ENCODE data around the gene P2RX7.
"Not testable (repeated sequence)": the region's sequence is repeated elsewhere in the genome, so short reads cannot be mapped to it uniquely, and the experiment has no call there.

P2RX7 gene

DNA sequence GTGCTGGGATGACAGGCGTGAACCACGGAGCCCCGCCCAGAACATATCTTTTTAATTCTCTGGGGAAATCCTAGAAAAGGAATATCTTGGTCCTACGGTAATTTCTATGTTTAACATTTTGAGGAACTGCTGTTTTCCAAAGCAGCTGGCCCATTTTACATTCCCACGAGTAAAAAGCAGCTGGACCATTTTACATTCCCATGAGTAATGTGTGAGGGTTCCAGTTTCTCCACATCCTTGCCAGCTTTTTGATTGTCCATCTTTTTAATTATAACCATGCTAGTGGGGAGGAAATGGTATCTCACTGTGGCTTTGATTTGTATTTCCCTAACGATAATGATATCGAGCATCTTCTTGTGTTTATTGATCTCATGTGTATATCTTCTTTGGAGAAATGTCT, 72.8 kb downstream of the P2RX7 start:
- DNase-seq (ENCODE audit: low read depth, low spot score) = no peak

DNA sequence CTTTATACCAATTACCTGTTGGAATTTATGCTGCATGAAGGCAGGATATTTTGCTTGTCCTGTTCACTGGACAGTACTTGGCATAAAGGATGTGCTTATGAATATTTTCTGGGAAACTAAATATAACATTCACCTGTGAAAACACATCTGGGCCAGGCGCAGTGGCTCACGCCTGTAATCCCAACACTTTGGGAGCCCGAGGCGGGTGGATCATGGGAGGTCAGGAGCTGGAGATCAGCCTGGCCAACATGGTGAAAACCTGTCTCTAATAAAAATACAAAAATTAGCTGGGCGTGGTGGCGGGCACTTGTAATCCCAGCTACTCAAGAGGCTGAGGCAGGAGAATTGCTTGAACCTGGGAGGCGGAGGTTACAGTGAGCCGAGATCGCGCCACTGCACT, 75.9 kb downstream of the P2RX7 start:
- not testable (repeated sequence) for DNase-seq (ENCODE audit: low read depth, low spot score)

DNA sequence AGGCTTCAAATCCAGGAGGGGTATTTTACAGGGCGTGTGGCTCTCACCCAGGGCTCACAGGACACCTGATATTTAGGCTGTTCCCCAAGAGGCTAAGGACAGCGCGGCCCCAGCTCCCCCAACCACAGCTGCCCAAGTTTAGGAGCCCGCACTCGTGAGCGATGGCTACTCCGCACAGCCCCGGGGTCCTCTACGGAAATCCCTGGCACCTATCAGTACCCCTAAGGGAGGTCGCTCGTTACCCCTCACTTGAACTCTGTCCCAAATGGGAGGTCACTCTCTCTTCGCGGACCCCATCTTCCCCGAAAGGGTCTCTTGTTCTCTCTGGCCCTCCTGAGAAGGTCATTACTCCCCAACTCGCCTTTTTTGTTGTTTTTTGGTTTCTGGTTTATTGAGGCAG, 76.5 kb downstream of the P2RX7 start:
- DNase-seq (ENCODE audit: low read depth, low spot score) = no peak

DNA sequence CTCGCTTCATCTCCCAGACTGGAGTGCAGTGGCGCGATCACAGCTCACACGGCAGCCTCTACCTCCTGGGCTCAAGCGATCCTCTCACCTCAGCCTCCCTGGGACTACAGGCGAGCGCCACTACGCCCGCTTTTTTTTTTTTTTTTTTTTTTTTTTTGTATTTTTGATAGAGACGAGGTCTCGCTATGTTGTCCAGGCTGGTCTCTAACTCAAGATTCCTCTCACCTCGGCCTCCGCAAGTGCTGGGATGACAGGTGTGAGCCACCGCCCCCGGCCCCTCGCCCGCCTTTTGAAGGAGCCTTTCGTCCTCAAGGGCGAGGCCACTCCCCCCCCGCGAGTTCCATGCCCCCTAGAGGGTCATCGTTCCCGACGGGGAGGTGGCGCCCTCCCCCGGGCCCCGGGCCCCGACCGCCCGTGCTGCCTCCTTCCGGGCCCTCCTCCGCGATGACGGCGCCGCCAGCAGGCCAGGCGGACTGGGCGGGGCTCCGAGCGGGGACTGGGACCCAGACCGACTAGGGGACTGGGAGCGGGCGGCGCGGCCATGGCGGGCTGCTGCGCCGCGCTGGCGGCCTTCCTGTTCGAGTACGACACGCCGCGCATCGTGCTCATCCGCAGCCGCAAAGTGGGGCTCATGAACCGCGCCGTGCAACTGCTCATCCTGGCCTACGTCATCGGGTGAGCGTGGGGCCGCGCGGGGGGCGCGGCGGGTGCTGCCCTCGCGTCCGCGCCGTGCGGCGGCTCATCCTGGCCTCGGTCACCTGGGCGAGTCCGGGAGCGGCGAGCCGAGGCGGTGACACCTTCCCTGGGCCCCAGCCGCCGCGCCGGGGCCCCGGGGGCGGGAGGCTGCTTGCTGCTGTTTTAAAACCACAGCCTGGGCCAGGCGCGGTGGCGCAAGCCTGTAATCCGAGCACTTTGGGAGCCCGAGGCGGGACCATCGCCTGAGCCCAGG, 77.2 kb downstream of the P2RX7 start, which contains the start of gene P2RX4:
P2RX4 (plus strand) TSS at position 506 of the 949 bp plus-strand sequence; CDS start at position 542, 36 bp downstream.
- peak; percentile 84 for DNase-seq (ENCODE audit: low read depth, low spot score)

DNA sequence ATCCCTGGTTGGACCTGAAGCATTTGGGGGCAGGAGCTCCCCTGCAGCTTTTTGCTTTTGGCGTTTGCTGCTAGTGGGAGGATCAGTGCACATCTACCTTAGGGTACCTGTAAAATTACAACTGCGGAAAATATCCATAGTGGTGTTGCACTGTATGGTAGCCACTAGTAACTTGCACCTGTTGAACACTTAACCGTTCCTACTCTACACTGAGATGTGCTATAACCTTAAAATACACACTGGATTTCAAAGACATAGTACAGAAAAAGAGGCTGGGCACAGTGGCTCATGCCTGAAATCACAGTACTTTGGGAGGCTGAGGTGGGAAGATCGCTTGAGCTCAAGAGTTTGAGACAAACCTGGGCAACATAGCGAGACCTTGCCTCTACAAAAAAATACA, 80.2 kb downstream of the P2RX7 start:
- DNase-seq (ENCODE audit: low read depth, low spot score) = no peak

DNA sequence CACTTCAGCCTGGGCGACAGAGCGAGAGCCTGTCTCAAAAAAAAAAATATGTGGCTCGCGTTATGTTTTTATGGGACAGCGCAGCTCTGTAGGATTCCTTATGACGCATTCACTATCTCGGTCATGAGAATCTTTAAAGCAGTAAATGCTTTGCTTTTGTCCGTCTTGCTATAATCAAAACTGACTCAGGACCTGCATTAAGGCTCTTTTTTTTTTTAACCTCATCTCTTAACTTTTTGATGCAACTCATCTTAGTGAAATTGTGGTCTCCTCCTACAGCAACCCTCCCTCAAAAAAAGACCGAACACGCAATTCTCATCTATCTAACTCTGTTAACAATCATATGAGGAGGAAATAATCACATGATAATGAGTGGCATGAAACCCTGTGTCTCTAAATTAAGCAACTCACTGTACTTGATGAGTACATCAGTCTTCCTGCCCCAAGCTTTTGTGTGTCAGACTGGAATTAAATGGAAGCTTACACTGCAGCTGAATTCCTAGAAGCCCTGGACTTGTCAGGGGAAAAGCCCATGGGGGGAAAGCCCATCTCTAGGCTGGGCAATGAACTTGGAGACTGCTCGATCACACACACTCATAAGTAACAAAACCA, 81.6 kb downstream of the P2RX7 start:
- peak; percentile 21 for DNase-seq (ENCODE audit: low read depth, low spot score)

DNA sequence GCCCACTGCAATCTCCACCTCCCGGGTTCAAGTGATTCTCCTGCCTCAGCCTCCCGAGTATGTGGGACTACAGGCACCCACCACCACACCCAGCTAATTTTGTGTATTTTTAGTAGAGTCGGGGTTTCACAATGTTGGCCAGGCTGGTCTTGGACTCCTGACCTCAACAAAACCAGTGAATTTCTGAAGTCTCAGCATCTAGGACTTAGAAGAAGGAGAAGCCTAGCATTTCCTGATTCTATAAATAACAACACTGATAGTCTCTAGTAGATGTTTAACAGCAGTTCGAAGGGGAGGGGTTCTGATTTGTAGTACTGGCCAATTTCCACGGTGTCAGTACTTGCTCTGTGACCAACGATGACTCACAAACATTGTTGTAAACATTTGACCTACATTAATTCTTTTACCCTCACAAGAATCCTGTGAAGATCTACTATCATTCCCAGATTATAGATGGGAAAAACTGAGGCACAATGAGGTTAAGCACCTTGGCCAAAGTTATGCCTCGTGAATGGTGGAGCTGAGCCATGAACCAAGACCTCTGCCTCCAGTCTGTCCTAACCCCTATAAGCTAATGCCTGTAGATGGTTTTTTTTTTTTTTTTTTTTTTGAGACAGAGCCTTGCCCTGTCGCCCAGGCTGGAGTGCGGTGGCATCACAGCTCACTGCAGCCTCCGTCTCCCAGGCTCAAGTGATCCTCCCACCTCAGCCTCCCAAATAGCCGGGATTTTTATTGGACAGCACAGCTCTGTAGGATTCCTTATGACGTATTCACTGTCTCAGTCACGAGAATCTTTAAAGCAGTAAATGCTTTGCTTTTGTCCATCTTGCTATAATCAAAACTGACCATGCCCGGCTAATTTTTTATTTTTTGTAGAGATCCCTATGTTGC, 82.4 kb downstream of the P2RX7 start:
- peak; percentile 74 for DNase-seq (ENCODE audit: low read depth, low spot score)

DNA sequence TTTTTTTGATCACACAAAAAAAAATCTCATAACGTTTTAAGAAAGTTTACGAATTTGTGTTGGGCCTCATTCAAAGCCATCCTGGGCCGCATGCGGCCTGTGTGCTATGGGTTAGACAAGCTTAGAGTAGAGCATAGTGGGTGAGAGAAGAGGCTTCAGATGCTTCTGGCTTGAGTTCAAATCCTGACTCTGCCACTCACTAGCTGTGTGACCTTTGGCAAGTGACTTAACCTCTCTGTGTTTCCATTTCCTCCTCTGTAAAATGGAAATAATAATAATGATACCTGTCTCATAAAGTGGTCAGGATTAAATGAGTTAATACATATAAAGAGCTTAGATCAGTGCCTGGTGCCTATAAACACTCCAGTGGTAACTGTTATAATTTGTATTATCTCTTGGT, 83.4 kb downstream of the P2RX7 start:
- no peak for DNase-seq (ENCODE audit: low read depth, low spot score)

DNA sequence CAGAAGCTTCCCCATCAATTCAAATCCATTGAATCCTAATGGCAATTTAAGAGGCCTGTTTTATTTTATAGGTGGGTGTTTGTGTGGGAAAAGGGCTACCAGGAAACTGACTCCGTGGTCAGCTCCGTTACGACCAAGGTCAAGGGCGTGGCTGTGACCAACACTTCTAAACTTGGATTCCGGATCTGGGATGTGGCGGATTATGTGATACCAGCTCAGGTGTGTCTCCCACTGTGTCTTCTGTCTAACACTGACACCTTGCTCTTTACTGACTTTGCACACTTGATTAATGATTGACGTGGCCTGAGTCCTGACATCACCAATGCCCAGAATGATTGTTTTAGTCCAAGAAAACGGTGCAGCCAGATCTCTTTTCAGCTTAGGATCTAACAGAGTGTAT, 84.4 kb downstream of the P2RX7 start:
- no peak for DNase-seq (ENCODE audit: low read depth, low spot score)

DNA sequence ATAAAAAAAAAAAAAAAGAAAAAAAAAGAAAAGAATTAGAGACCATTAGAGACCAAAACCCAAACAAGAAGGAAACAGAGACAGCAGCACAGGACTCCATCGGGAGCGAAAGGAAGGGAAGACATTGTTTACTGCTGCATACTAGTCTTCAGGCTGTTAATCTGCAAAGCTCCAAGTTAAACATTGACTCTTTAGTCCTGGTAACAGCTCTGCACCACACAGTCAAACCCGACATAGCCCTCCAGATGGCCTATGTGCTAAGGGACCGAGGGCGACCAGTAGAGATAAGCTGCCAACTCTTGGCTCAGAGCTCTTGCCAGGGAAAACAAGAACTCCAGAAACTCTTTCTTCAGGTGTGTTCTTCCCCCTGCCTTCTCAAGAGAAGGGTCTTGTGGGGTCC, 85.1 kb downstream of the P2RX7 start:
- no peak for DNase-seq (ENCODE audit: low read depth, low spot score)

DNA sequence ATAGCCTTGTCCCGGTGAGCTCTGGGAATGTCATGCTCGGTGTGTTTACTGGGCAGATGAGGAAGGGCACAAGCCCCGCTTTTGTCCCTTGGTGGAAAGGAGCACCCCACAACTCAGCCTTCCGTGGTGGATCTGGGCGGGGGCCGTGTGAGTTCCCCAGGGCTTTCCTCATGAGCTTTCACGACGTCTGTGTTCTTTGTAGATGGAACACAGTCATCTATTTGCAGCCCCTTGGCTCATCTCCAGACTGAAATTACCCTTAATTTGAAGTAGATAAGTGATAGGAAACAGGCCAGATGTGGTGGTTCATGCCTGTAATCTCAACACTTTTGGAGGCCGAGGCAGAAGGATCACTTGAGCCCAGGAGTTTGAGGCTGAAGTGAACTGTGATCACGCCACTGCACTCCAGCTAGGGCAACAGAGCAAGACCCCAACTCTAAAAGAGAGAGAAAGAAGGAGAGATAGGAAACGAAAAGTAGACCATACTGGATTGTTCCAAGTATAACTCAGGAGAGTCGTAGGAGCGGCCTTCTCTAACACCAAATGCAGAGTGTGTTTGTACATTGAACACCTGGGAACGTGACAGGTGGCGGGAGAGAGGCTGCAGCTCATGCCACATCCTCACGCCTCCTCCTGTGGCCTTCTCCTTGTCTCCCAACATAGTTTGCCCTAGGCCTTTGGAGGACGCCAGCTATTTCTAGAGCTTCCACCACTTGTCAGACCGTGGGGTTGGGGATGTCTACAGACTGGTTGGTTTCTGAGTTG, 86.1 kb downstream of the P2RX7 start:
- no peak for DNase-seq (ENCODE audit: low read depth, low spot score)

DNA sequence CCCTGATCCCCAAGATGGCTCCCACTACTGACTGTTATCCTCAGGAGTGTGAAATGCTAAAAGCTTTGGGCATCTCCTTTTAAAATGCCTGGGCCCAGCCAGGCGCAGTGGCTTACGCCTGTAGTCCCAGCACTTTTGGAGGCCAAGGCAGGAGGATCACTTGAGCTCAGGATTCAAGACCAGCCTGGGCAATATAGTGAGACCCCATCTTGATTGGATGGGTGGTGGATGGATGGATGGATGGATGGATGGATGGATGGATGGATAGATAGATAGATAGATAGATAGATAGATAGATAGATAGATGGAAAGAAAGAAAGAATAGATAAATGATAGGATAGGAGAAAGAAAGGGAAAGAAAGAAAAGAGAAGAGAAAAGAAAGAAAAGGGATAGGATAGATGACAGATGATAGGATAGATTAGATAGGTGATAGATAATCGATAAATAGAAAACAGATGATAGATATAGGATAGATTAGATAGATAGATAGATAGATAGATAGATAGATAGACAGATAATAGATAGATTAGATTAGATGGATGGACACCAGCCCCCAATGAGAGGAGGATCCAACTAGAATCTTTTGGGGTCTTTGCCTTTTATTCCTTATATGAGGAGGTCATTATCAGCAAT, 86.8 kb downstream of the P2RX7 start:
- no peak for DNase-seq (ENCODE audit: low read depth, low spot score)

DNA sequence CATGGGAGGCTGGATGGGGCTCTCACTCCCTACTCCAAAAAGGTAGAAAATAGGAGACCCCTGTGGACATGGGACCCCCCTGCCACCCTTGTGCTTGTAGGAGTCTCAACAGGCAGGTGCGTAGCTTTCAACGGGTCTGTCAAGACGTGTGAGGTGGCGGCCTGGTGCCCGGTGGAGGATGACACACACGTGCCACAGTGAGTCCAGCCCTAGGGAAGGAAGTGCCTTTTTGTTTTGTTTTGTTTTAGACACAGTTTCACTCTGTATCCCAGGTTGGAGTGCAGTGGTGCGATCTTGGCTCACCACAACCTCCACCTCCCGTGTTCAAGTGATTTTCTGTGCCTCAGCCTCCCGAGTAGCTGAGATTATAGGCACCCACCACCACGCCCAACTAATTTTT, 90.2 kb downstream of the P2RX7 start:
- no peak for DNase-seq (ENCODE audit: low read depth, low spot score)

DNA sequence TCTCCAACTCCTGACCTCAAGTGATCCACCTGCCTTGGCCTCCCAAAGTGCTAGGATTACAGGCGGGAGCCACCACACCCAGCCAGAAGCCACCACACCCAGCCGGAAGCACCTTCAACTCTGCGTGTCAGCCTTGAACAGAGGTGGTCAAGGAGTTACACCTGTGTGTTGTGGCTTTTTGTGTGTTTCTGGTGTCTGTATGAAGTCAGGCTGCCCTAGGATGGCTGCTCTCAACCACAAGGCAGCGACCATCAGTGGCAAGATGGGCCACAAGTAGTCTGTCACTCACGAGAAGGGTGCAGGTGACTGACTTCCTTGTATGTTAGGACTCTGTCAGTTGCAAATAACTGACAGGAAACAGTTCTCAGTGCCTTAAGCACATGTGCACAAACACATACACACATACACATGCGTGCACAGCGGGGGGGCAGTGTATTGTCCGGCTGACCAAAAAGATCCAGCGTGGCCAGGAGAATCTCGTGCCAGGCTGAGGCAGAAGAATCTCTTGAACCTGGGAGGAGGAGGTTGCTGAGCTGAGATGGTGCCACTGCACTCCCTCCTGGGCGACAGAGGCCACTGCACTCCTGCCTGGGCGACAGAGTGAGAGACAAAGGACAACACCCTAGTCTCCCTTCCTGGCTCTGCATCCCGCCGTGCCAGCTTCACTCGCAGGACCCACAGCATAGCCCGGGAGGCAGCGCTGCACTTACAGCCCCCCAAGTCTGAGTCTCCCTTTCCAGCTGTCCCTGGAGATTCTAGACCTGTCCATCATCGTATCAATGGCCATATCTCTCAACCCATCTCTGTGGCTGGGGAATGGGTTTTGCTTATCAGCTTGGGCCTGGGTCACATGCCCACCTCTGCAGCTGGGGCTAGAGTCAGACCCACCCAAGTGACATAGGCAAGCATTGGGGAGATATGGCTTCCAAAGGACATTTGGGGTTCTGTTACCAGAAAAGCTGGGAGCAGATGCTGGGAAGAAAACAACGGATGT, 90.9 kb downstream of the P2RX7 start:
- DNase-seq (ENCODE audit: low read depth, low spot score) = no peak

DNA sequence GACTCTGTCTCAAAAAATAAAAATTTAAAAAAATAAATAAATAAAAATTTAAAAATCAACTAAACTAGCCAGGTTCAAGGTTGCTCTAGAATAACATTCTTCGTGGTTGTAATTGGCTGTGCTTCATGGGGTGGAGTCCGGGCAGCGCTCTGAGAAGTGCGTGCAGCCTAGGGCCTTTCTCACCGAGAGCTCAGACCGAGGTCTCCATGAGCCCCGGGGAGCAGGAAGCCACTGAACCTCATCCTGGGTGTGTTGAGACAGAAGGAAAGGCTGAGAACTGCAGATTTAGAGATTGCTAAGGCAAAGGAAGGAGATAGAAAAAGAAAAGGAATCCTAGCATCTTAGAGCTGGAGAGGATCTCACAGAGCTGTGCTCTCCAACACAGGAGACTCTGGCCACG, 91.9 kb downstream of the P2RX7 start:
- DNase-seq (ENCODE audit: low read depth, low spot score) = no peak

DNA sequence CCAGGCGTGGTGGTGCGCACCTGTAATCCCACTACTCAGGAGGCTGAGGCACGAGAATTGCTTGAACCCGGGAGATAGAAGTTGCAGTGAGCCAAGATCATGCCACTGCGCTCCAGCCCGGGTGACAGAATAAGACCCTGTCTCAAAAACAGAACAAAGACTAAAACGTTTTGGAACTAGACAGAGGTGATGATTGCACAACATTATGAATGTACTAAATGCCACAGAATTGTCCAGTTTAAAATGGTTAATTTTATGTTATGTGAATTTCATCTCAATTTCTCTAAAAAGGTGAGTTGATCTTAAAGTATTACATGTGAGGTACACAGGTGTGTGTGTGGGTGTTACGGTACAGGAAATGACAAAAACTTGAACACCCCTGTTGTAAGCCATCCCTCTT, 93.7 kb downstream of the P2RX7 start:
- DNase-seq (ENCODE audit: low read depth, low spot score) = no peak

DNA sequence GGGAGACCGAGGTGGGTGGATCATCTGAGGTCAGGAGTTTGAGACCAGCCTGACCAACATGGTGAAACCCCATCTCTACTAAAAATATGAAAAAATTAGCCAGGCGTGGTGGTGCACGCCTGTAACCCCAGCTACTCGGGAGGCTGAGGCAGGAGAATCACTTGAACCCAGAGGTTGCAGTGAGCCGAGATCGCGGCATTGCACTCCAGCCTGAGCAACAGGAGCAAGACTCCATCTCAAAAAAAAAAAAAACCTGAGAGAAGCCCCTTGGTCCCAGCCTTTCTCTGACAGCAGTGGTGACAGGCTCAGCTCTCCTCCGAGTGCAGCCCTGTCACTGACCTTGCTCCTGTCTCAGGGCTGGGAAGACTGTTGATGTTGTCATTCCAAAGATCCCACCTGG, 94.2 kb downstream of the P2RX7 start:
- DNase-seq (ENCODE audit: low read depth, low spot score) = not testable (repeated sequence)

DNA sequence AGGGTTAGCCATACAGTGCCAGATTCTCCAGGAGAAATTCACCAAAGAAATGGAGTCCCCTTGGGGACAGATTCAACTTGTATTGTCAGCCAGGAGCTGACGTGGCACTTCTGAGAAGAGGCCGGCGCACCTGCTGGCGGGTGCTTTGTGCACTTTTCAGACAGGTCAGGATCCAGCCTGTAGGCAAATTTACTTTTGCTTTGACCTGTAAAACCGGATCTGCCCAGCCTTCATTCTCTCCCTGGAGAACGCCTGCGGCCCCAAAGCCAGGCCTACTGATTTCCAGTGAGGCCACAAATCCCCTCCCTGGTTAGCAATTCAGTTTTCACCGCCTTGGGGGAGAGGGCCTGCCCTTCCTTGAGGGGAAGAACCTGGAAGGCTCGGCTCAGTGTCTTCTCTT, 94.6 kb downstream of the P2RX7 start:
- DNase-seq (ENCODE audit: low read depth, low spot score) = no peak

DNA sequence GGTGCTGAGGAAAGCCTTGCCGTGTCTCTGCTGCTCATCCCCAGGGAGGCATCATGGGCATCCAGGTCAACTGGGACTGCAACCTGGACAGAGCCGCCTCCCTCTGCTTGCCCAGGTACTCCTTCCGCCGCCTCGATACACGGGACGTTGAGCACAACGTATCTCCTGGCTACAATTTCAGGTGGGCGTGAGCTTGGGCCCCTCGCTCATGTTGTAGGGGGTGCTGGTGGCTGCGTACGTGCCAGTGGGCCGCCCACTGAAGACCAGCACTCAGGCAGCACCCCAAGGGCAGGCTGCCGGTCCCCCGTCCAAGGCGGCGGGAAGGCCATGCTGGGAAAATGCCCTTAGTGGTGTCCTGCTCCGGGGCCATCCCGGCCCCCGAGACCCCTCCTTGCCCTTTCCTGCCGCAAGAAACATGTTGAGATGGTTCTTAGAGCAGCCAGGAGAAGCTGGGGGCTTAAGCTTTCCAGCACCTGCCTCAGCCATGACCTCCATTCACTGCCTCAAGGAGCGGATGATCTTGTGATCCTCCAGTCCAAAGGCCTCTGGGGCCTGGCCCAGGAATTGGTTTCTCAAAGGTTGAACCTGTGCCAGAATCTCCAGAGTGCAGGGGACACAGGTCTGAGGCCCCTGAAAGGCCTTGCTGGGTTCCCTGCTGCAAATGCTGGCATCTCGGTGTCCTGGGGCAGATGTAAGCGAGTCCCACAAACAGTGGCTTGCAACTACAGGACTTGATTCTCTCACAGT, 96.4 kb downstream of the P2RX7 start:
- no peak for DNase-seq (ENCODE audit: low read depth, low spot score)
